Activated CD4-positive, alpha-beta T cell treated with anti-CD3 and anti-CD28 coated beads for 4 hours (primary cell): ENCODE results near the gene IFNG-AS1.

Experiments
- DNase-seq, 2 donors: peaks; one replicate each; pipeline ENCODE4 v3.0.0-alpha.2; 2020

The IFNG-AS1 gene

DNA sequence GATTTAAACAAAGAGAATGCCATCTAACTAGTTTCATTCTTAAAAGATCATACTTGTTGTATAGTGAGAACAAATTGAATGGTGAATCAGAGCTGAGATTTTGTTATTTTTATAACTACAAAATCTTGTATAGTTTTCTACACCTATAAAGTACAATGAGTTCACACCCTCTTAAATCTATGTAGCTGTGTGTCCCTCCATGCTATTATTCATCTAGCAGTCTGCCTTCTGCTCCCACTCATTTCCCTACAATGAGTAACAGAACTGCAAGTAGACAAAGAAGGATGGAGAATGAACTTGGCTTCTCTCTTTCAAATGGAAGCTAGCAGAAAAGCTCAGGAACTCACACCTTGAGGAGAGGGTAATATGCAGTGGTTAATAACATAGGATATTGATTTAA lies 7.1 kb downstream of the IFNG-AS1 start:
- no peak for DNase-seq

DNA sequence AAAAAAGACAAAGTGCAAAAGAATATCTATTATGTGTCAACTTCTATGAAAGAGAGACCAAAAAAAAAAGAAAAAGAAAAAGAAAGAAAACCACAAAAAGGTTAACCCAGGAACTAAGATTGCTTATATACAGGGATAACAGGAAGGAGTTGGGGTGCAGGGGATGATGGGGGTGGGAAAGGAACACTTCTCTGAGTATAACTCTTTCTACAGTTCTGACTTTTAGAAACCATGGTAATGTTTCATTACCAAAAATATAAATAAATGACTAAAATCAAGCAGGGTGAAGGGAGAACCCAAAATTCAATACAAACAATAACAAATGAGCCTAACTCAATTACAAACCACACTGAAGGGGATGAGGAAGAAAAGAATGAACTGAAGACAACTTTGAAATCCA lies 9.1 kb downstream of the IFNG-AS1 start:
- no peak for DNase-seq

DNA sequence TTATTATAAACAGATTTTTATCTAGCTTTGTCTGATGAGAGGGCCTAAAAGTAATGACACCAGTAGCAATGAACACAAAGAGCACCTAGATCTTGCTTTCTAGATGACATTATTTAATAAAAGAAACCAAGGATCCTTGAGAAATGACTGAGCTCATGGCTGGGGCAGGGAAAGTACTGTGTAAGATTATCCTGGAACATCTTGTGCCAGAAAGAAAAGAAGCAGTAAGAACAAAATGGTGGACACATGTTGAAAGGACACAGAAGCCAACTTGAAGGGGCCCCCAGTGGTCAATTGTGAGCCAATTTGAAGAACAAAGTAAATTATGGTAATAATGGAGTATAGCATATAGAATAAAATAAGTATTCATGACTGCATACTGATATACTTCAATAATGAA lies 10.0 kb downstream of the IFNG-AS1 start:
- DNase-seq, result no peak

DNA sequence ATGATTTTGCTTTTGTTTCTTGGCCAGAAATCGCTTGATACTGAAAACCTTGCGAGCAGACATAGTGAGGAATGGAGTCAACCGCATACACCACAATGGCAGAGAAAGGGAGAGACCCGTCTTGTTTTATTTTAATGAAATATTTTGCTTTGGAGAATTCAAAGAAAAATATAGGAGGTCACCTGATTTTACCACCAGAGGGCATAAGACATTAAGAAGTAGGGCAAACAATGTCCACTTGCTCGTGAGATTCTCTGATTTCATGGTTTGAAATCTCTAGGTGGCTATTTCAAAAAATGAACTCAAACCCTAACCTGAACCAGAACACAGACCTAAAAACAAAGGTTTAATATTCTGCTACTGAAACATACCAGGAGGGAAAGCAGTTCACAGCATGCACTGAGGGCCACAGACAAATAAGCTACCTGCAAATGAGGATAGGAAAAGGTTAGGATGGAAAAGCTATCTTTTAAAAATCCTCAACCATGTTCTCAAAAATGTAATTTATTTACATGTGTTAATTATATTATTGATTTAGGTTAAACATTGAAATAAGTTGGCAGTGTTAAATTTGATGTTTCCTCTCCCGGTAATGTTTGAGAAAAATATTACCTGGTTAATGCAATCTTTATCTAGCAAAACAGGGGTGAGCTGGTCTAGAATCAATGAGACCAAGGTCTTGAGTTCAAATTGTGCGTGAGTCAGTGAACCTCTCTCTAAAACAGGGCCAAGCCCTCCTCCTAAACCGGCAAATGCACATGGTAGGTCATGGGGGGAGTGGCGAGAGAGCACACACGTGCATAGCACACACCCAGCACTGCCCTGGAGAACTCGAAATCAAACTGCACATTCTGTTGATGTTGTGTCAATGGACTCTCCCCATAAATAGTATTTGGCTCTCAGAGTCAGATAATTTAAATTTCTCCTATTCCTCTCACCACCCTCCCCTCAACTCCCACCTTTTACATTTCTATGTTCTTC lies 12.5 kb downstream of the IFNG-AS1 start:
- no peak for DNase-seq

DNA sequence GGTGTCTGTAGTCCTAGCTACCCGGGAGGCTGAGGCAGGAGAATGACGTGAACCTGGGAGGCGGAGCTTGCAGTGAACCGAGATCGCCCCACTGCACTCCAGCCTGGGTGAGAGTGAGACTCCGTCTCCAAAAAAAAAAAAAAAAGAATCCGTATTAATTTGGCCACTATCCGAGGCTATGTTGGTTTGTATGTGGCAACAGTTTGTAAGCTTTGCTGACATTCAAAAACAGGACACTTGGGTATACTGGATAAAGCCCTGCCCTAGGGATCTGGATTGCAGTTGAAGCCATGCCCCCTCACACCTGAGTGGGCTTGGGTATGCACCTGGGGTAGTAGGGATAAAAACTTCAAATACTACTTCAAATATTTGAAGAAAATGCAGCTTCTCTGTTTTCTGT lies 14.5 kb downstream of the IFNG-AS1 start:
- no peak for DNase-seq

DNA sequence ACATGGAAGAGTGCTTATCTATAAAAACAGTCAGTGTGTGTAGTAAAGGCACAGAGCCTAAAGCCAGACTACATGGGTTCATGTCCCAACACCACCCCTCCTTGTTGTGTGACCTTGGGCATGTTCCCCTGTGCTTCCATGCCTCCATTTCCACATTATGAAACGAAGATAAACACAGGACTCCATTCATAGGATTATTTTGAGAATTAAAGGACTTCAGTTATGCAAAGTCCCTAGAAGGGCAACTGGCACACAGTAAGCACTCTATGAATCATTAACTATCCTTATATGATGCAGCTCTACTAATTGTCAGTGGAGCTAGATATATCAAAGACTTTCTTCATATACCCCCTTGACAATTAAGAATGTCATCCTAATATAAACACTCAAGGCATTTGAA lies 17.8 kb downstream of the IFNG-AS1 start:
- no peak for DNase-seq

DNA sequence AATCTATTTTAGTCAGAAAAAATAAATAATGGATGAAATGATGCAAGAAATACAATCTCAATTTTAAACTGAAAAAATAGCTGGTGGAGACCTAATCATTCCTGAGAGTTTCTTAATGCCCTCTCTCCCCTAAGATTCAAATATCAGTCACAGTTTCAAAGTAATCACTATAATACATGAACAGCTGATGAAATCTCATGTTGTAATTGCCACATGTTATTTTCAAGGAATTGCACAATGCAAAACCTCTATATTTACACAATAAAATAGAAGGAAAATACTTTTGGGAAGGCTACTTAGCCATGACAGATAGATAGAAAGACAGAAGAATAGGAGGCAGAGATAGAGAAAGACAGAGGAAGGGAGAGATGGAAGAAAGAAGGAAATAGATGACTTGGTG lies 18.2 kb downstream of the IFNG-AS1 start:
- DNase-seq, result no peak

DNA sequence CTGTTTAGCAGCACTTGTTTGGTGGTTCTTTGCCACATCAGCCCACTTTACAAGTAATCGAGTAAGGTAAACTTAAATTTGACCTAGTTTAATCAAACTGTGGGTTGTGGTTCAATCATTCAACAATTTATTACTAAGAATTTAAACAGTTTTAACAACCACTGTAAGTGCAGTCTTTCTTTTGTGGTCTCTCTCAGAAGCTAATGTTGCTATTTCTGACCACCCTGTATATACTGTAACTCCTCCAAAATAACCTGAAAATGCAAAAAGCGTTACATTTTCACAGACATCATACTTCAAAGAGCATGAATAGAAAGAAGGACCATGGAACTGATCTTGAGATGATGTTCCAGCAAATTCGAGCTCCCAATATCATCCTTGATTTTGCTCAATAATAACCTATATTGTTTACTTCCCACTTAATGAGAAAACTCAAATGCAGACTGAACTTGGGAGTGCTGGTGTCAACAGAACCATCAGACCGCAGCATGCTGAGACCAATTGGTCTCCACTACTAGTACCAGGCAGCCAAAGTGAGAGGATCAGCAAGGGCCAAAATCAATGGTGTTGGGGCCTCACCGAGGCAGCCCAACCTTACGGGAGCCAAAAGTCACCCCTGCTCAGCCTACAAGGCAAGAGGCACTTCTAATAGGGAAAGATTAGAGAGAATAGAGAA lies 22.1 kb downstream of the IFNG-AS1 start:
- no peak for DNase-seq

DNA sequence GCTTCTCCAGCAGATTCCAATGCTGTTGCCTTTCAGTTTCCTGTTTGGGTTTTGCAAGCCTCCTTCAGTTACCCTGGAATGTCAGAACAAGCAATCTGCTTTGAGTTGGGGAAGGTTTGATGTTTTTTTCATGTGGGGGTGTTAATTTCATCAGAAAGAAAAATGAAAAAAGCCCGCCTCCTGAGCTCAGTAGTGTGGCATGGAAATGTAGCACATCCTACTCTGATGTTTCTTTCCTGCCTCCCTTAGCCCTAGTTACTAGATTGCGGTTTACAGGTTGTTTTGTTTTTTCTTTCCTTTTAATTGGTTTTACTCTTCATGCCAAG lies 22.6 kb downstream of the IFNG-AS1 start:
- no peak for DNase-seq

DNA sequence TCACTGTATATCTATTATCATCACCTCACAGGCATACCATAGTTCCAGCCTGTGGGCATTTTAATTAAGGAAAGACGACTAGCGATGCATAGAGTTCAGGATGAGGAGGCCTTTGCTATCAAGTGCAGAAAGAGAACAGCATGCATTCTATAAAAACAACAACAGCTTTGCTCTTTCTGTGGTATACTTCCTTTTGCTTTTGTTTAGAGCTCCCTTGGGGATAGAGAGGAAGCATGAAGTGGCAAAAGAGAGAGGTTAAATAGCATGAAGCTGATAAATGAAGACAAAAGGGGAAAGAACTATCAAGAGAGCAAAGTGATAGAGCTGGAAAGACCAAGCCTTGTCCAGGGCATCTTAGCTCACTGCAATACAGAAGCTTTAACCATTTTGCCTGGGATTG lies 23.5 kb downstream of the IFNG-AS1 start:
- DNase-seq, result no peak

DNA sequence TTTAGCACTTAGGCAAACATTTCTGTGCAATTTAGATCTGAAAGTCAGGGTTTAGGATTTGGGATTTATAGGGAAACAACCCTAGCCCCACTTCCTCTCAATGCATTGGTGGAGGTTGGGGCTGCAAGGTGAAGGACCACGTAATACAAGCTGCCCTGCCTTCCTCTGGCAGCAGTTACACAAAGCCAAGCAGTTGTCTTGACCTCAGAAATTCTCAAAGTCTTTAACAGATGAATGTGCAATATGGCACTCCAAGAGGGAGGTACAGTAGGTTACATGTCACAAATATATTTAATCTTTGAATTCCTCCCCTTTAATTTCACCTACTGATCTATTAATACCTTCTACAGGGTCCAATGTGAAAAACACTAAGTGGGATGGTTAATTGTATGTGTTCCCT lies 23.9 kb downstream of the IFNG-AS1 start:
- DNase-seq, result no peak

DNA sequence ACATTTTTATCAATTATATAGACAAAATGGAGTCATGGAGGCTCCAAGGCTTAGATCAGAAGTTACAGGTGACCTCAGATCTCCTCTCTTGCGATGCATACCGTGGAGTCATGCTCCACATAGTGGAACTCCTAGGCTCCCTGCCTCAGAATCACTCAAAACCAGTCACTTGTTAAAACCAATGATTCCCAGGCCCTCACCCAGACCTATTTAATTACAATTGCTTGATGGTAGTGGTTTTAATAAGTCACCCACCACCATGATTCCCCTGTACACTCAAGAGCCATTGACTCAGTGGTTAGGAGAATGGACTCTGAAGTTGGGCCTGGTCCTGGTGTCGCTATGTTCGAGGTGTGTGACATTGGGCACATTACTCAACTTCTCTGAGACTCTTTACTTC lies 26.9 kb downstream of the IFNG-AS1 start:
- no peak for DNase-seq

DNA sequence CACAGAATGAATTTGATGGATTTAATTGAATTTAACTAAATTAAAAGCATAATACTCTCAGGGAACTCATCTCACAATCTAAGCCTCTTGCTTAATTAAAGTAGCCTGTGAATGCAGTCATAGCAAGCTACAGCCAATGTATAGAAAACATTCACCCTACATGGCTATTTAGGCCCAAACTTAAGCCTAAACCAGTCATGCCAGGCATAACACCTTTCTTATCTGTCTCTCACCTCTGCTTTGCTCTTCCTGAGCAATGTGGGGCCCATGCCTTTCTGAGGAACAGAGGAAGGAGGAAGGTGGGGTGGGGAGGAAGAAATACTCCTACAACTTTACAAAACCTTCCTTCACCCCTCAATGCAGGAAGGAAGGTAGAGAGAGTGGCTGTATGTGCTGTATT lies 29.1 kb downstream of the IFNG-AS1 start:
- no peak for DNase-seq

DNA sequence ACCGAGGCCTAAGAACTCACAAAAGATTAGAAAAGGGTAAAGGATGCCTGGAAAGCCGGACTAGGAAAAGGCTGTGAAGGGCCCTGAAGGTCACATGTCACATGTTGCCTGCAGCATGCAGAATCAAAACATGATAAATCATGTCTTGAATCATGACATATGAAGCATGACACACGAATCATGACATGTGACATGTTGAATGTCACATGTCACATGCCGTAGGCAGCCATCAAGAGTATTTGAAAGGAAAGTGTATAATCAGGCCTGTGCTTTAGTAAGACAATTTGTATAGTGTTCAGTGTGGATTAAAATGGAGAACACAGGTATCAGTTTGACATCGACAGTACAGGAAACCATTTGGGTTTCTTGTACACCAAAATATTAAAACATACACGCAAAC lies 30.8 kb downstream of the IFNG-AS1 start:
- no peak for DNase-seq

DNA sequence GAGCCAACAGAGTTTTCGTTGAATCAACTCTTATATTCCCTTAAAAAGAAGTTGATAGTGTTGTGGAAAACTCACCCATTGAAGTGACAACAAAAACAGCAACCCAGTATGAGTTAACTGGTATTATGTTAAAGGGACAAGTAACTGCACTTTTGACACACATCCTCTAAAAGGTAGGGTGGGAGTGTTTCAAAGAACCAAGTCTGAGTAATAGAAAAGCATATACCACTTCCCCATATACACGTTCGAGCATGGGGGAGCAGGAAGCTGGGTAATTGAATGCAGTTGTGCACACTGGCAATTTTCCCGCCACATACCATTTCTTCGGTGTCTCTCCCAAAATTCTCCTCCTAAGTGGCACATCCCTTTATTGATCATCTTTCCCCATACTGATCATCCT lies 31.5 kb downstream of the IFNG-AS1 start:
- DNase-seq, result no peak

DNA sequence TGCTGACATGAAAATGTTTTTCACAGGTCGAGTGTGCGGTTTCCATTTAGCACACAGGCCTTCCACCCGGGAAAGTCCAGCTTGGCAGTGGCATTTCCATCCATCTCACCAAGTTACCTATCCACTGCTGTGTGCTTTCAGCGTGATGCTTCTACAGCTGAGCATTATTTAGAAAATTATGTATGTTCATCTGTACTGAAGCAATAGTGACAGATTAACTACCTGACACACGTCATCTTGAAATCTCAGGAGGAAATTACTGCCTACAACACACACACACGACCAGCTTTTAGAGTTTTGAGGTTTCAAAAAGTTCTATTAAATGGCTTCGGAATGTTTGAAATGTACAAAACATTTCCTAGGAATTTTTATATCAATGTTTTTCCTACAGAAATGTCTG lies 39.4 kb downstream of the IFNG-AS1 start:
- no peak for DNase-seq

DNA sequence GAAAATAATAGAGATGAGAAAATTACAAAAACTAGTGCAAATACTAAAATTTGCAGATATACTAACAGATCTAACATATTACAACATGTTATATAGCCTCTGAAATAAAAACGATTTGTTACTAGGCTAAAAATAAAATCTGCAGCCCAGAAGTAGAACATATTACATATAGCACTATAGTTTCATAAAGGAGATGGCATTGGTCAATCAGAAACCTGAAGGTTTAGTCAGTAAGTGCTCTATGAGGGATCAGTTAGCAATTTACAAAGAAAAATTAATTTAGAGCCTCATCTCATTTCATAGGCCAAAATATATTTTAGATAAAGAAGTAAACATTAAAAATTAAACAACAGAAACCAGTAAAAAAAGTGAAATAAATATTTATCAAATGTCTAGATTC lies 41.0 kb downstream of the IFNG-AS1 start:
- no peak for DNase-seq

DNA sequence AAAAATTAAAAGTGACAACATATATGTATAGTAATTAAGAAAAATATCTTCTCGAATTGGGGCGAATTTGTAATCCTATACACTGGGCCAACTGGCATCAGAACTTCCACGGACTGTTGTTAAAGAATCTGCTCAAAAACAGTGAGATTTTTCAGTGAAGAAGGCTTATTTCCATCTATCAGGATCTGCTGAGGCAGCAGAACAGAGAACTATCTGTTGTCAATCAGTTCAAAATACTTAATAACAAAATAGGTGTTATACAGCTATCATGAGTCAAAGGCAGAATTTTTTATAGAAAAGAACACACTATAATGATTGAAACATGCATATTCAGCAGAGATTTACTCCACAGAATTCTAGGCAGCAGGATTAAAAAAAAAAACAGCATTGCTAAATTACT lies 41.9 kb downstream of the IFNG-AS1 start:
- no peak for DNase-seq

DNA sequence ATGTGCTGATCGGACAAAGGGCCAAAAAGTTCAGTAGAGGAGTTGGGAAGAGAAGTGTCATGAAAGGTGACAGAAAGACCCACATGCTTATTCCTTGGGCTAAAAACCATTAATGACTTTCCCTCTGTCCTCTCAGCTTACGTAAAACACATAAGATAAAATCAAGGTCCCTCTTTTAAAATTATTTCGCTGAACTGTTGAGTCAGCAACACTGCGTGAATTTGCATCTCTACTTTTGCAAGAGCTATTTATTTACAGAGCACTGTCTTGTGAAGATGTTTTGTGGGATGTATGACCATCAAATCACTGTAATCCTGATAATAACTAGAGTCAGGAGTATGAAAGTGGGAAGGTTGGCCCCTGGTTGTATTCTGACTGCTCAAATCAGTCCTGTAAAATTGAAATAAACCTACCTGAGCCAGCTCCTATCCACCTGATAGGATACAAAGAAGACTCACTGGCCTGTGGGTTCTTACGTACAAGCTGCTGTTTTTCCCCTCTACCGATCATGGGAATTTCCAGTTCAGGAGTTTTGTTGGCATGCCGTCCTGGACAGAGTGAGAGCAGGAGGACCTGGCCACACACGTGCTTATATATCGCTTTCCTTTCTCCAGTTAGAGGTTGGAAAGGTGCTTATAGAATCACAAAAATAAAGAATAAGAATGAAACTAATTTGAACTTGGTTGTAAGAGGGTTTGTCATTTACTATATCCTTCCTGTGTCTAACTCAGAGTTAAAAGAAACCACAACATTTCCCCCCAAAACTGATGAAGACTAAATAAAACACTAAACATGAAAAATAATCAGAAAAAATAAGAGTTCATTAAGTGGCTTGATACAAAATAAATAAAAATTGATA lies 42.9 kb downstream of the IFNG-AS1 start:
- no peak for DNase-seq

DNA sequence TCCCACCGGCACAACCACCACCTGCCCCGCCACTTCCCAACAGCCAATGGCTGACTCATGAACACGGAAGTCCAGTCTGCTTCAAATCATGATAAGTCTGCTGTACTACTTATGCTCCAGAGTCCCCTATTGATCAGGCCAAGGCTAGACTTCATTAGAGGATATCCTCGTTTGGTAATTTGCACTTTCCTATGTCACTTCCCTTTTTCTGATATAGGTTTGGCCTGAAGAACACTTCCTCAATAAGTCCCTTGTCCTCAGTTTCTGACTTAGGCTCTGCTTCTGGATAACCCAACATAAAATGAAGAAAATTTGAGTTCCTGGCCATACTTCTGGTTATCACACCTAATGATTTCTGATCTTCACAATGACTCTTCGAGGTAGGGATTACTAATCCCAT lies 45.3 kb downstream of the IFNG-AS1 start:
- no peak for DNase-seq

DNA sequence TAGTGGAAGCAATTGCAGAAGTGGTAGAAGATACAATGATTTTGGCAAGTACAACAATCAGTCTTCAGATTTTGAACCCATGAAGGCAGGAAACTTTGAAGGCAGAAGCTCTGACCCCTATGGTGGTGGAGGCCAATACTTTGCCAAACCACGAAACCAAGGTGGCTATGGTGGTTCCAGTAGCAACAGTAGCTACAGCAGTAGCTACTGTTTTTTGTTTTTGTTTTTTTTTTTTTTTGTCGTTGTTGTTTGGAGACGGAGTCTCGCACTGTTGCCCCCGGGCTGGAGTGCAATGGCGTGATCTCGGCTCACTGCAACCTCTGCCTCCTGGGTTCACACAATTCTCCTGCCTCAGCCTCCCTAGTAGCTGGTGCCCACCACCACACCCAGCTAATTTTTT lies 47.4 kb downstream of the IFNG-AS1 start:
- no peak for DNase-seq

DNA sequence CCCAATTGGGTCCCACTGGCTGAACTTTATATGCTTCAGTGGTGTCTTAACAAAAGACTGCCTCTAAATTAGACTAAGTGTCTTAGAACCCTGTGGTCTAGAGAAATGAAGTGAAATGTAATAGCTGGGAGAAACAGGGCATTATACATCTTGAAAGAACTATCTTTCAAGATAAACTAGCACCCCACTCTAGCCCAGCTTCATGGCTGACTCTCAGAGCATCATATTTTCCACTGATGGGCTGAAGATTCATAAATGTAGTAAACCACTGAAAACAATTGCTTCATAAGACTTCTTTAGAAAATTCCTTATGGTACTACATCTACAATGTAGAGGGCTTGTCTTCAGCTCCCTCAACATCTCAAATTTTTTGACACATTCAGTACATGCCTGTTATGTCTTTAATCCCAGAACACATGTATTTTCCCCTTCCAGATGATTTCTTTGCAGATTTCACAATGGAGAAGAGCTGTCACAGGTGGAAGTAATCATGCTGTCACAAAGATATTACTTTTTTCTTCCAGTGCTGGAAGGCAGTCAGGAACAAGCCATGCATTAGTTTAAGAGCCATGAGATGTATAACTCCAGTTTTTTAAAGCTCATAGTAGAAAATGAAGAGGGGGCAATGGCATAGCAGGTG lies 48.5 kb downstream of the IFNG-AS1 start:
- DNase-seq, result no peak

DNA sequence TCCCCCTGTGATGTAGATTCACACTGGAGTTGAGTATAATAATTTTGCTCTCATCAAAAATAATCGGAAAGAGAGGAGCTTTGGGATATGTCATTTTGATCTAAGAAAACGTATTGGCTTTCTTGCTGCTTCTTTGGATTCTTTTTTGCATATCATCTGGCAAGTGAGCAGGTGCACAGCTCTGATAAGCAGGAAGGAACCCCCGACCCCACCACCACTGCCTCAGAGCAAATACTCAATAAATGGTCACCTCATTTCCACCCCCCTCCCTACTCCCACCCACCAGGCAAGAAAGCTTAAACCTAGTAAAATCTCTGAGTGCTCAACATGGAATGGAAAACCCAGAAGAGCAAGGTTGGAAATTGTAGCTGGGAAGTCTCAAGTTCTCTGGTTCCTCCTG lies 49.4 kb downstream of the IFNG-AS1 start:
- no peak for DNase-seq
